Uterus (tissue), 4 donors: ENCODE measurements around the gene SERPINA5. TPM values are rescaled to one million over a fixed set of nuclear protein-coding genes. Genes with fewer than 3 reads are reported as not detected.

Experiments
- DNase-seq, 2 donors: peaks; one replicate each; pipeline ENCODE4 v3.0.0-alpha.2; 2019 to 2020
- H3K27ac ChIP-seq, 2 donors: fragments of 200-600 bp; sonication (generic); 1 replicate in 1 of 2; 2 replicates in 1 of 2; pipeline ENCODE4 v1.5.1; 2016 to 2018
- H3K27me3 ChIP-seq, 2 donors: fragments of 200-600 bp; sonication (generic); one replicate each; pipeline ENCODE4 v1.5.1; 2018 to 2019; ENCODE audit warnings: control low read depth in 1 of 2
- H3K36me3 ChIP-seq, 2 donors: fragments of 200-600 bp; sonication (generic); one replicate each; pipeline ENCODE4 v1.5.1; 2019; ENCODE audit warnings: control low read depth in 1 of 2
- H3K4me1 ChIP-seq, 2 donors: fragments of 200-600 bp; sonication (generic); one replicate each; pipeline ENCODE4 v1.5.1; 2018 to 2019; ENCODE audit warnings: control low read depth in 1 of 2
- H3K4me3 ChIP-seq, 2 donors: fragments of 200-600 bp; sonication (generic); 1 replicate in 1 of 2; 2 replicates in 1 of 2; pipeline ENCODE4 v1.5.1; 2018 to 2019; ENCODE audit warnings: mild to moderate bottlenecking in 1 of 2
- H3K9me3 ChIP-seq, 2 donors: fragments of 200-600 bp; sonication (generic); one replicate each; pipeline ENCODE4 v1.5.1; 2019; ENCODE audit warnings: control low read depth in 1 of 2
- POLR2A ChIP-seq, 2 donors: fragments of 450-650 bp; IDR thresholded peaks; one replicate each; pipeline ENCODE4 v1.6.1; 2016; ENCODE audit warnings: antibody characterized with exemption in 2 of 2, mild to moderate bottlenecking in 1 of 2, moderate library complexity in 1 of 2
- intact Hi-C: fragments of 100-400 bp; cut with DNase I; formaldehyde crosslinking; loops from one replicate; pipeline ENCODE4 v1.15.1; 2023; ENCODE audit warnings: low total_unique reads
- total RNA-seq, 4 donors: library from RNA; depleted of rRNA in 3 of 4; stranded (reverse); fragments of >200 nt in 3 of 4; gene quantifications; one replicate each; pipeline versions ENCODE4 v1.1.0 to v1.2.4, GENCODE V29; 2014 to 2023
- TF ChIP-seq, protein P1 (sequence below), 4 experiments: fragments of 200-600 bp in 2 of 4; fragments of 450-650 bp in 2 of 4; sonication (generic) in 2 of 4; IDR thresholded peaks; one replicate each; pipeline ENCODE4 v1.5.1; 2016 to 2019; ENCODE audit warnings: antibody characterized with exemption in 4 of 4, mild to moderate bottlenecking in 2 of 4, moderate library complexity in 1 of 4
- donor health status: DM: yes; HTN: yes; CAD: no.

Gene SERPINA5
- total RNA-seq, 4 donors from 2014 or later: under 0.01 to 19.6 (median 3.2) TPM

DNA sequence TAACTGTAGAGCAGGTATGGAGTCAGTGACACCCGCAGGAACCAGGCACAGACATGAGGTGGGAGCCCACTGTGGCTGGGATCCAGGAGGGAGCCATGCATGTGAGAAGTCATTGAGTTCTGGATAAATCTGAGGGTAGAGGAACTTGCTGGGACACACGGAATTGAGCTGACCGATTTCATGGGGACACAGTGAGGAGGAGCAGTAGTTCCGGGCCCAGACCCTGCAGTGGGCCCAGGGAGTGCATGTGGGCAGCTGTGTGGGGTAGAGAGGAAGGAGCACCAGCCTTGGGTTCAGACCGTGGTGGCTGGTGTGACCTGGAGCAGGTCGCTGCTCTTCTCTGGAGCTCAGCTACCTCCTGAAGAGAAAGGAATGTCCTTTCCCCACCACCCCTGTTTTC is 39.4 kb downstream of the SERPINA5 start:
- H3K27ac ChIP-seq: no peak overlapping the region
- H3K36me3 ChIP-seq: no peaks in the 10 kb centered on the region
- H3K27me3 ChIP-seq: no peaks in the 10 kb centered on the region
- H3K9me3 ChIP-seq: no peaks in the 10 kb centered on the region
- no peak for DNase-seq
- no peak overlapping the region for H3K4me3 ChIP-seq
- TF ChIP-seq, protein P1, sequence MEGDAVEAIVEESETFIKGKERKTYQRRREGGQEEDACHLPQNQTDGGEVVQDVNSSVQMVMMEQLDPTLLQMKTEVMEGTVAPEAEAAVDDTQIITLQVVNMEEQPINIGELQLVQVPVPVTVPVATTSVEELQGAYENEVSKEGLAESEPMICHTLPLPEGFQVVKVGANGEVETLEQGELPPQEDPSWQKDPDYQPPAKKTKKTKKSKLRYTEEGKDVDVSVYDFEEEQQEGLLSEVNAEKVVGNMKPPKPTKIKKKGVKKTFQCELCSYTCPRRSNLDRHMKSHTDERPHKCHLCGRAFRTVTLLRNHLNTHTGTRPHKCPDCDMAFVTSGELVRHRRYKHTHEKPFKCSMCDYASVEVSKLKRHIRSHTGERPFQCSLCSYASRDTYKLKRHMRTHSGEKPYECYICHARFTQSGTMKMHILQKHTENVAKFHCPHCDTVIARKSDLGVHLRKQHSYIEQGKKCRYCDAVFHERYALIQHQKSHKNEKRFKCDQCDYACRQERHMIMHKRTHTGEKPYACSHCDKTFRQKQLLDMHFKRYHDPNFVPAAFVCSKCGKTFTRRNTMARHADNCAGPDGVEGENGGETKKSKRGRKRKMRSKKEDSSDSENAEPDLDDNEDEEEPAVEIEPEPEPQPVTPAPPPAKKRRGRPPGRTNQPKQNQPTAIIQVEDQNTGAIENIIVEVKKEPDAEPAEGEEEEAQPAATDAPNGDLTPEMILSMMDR (IDR thresholded peaks at IDR 0.05): no peak
- TF ChIP-seq POLR2A (IDR thresholded peaks at IDR 0.05): no peak
- intact Hi-C loops: no loop called here
- H3K4me1 ChIP-seq: no peaks in the 10 kb centered on the region

DNA sequence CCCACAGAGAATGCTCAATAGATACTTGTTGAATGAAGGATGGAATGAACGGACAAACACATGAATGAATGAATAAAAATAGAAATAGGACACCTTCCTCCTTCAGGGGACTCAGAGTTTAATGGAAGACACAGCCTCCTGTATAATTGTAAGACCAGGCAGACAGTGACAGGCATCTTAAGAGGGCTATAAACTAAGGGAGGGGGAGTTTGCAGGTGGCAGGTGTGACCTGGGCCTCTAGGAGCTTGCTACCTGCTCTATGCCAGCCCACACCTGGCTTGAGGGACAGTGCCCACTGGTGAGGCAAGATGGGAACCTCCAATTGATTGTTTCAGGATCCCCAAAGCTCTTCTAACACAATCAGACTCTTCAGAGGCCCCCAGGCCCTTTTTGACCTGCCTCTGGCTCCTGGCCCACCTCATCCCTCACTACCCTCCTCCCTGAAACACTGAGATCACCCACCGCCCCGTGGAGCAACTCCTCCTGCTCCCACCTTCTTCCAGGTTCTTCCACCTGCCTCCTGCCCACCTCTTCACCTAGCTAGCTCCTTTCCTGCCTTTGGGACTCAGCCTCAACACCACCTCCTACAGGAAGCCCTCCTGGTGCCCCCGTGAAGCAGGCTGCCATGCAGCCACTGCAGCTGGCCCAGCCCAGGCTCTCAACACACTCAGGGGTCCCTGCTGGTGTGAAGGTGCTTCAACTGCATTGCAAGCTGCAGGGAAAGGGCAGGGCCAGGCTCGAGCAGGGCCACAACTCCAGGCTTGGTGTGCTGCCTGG is 40.3 kb downstream of the SERPINA5 start:
- Histone ChIP-seq H3K36me3 (no peaks in the 10 kb centered on the region), H3K9me3 (no peaks in the 10 kb centered on the region), H3K4me3 (no peak overlapping the region), H3K27me3 (no peaks in the 10 kb centered on the region), H3K27ac (no peak overlapping the region), H3K4me1 (no peaks in the 10 kb centered on the region)
- intact Hi-C loops: no loop called here
- TF ChIP-seq POLR2A (IDR thresholded peaks at IDR 0.05): no peak
- TF ChIP-seq, protein P1 (IDR thresholded peaks at IDR 0.05): no peak
- no peak for DNase-seq

GRCh38 chr14:94622653-94623421 is 41.6 kb downstream of the SERPINA5 start:
- intact Hi-C loops: no loop called here
- no peaks in the 10 kb centered on the region for H3K36me3 ChIP-seq

GRCh38 chr14:94623422-94623809 is 42.2 kb downstream of the SERPINA5 start:
- Histone ChIP-seq H3K4me3 (no peak overlapping the region), H3K4me1 (no peaks in the 10 kb centered on the region), H3K36me3 (no peaks in the 10 kb centered on the region), H3K27ac (no peak overlapping the region), H3K27me3 (no peaks in the 10 kb centered on the region), H3K9me3 (no peaks in the 10 kb centered on the region)
- no peak for DNase-seq
- TF ChIP-seq, protein P1 (IDR thresholded peaks at IDR 0.05): no peak
- TF ChIP-seq POLR2A (IDR thresholded peaks at IDR 0.05): no peak
- intact Hi-C loops: no loop called here

More at GRCh38 chr14:94622653-94623421, 41.6 kb downstream of the SERPINA5 start:
- TF ChIP-seq, protein P1 (IDR thresholded peaks at IDR 0.05): no peak
- no peak for TF ChIP-seq POLR2A (IDR thresholded peaks at IDR 0.05)
- no peak for DNase-seq
- H3K27ac ChIP-seq: no peak overlapping the region
- no peaks in the 10 kb centered on the region for H3K4me1 ChIP-seq
- no peaks in the 10 kb centered on the region for H3K9me3 ChIP-seq
- no peaks in the 10 kb centered on the region for H3K27me3 ChIP-seq
- H3K4me3 ChIP-seq: no peak overlapping the region
